Sigmoid colon (tissue), 4 donors: Measurements from ENCODE around the gene DNAH12.

Experiments used
- CTCF ChIP-seq, 4 experiments: fragments of 450-650 bp in 3 of 4; fragments of 200-600 bp in 1 of 4; IDR thresholded peaks; one replicate each; pipeline ENCODE4 v1.5.1; 2016 to 2019; ENCODE audit warnings: antibody characterized with exemption in 4 of 4, mild to moderate bottlenecking in 3 of 4, moderate library complexity in 2 of 4
- EP300 ChIP-seq, 4 donors: sonication (generic); formaldehyde crosslinking; IDR thresholded peaks; one replicate each; pipeline ENCODE4 v1.6.1; 2017; ENCODE audit warnings: antibody characterized with exemption in 4 of 4
- POLR2A ChIP-seq, 2 donors: fragments of 450-650 bp; IDR thresholded peaks; one replicate each; pipeline ENCODE4 v1.6.1; 2016; ENCODE audit warnings: antibody characterized with exemption in 2 of 2, mild to moderate bottlenecking in 2 of 2, moderate library complexity in 2 of 2
- POLR2AphosphoS5 ChIP-seq, 4 donors: sonication (generic); formaldehyde crosslinking; IDR thresholded peaks; one replicate each; pipeline ENCODE4 v1.6.1; 2017; ENCODE audit warnings: antibody characterized with exemption in 4 of 4

GRCh38 chr3:57256844-57257243 is 287.3 kb downstream of the DNAH12 start:
- TF ChIP-seq POLR2A (IDR thresholded peaks at IDR 0.05) (no peak), CTCF (IDR thresholded peaks at IDR 0.05) (no peak), POLR2AphosphoS5 (IDR thresholded peaks at IDR 0.05) (no peak), EP300 (IDR thresholded peaks at IDR 0.05) (no peak)
